Measurements from ENCODE around the gene MYO5C.
"Not testable (repeated sequence)": the region's sequence is repeated elsewhere in the genome, so short reads cannot be mapped to it uniquely, and the experiment has no call there.

The MYO5C gene

GRCh38 chr15:52184721-52185120, 110.9 kb downstream of the MYO5C start:
- FAIRE-seq: no peak
- DNase-seq (ENCODE audit: extremely low spot score, insufficient read length, low read depth): no peak

GRCh38 chr15:52183562-52184173, 111.9 kb downstream of the MYO5C start:
- peak; percentile 24 for FAIRE-seq
- no peak for DNase-seq (ENCODE audit: extremely low spot score, insufficient read length, low read depth)

DNA sequence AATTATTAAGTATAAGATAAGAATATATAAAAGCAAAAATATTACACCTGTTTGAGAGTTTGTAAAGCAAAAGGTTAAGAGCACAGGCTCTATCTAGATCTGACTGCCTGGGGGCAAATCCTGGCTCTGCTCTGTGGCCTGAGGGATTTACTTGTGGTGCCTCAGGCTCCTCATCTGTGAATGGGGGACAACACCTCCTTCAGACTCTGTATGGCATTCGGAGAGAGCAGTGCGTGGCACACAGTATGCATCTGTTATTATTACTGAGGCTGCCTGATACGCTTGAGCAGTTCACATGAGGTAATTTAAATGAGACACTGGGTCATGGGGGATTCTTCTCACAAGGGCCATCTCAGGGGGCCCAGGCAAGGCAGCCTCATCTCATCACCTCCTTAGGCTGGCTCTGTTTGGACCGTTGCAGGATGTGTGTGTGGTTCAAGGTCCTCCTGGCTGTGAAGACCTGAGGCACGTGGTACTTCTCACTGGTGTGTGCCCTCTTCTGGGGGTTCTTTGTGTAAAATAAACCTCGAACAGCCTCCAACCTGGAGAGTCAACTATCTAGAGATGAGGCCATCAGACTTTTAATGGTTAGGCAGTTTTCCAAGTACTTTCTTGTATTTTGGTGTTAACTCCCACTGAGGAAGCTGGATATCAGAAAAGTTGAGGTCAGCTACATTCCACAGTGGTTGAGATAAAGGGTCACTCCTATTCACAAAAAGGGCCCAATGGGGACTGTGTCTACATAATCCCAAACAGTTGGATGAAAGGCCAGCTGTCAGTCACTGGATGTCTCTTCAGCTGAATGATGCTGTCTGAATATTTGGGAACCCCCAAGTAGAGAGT, 113.4 kb downstream of the MYO5C start:
- FAIRE-seq (no peak), DNase-seq (ENCODE audit: extremely low spot score, insufficient read length, low read depth) (no peak)

DNA sequence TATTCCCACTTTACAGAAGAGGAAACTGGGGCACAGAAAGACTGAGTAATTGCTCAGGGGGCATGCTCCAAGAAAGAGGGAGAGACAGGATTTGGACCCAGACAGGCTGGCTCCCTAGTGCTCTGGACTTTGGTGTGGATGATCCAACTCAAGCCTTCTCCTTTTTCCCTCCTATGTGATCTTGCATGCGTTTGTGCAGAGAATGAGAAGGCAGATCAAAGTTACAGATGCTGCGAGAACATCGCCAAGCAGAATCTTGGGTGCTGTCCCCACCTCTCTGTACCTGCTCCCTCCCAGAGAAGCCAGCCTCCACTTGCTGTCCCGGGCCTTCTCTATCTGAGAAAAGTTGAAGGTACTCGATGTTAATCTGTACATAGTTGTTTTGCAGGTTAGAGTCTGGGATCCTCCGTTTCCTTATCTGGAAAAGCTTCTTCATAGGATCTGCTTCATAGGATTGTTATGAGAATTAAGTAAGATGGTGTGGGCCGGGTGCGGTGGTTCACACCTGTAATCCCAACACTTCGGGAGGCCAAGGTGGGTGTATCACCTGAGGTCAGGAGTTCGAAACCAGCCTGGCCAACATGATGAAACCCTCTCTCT, 114.7 kb downstream of the MYO5C start:
- DNase-seq (ENCODE audit: extremely low spot score, insufficient read length, low read depth) (no peak), FAIRE-seq (no peak)

DNA sequence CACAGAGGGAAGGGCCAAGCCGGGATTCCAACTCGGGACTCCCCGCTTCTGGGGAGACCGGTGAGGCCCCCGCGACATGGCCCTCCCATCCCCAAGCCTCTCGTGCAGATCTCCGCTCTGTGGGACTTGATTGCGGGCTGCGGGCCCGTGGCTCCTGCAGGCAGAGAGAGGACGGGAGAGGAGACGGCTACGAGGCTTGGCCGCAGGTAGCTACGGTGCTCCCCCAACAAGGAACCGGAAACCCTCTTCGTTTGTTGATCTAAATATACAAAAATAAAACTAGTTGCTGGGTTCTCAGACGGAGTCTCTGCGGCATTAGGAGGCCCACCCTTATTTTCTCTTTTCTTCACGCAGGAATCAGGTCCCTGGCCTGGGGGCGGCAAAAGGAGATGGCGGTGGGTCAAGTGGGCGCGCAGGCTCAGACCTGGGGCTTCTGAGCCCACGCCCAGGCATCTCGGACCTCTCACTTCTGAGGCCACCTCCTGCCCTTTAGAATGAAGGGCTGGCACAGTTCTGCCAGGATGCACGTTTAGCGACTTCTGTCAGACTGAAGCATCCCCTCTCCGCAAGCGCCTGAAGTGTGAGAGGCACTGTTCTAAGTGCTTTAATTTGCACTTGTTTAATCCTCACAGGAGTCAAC, 115.3 kb downstream of the MYO5C start:
- DNase-seq (ENCODE audit: extremely low spot score, insufficient read length, low read depth) (peak; percentile 18), FAIRE-seq (peak; percentile 21)

- peak; percentile 89 for FAIRE-seq
- DNase-seq (ENCODE audit: extremely low spot score, insufficient read length, low read depth): peak; percentile 85
Observed at GRCh38 chr15:52179278-52180195, 116.1 kb downstream of the MYO5C start.

DNA sequence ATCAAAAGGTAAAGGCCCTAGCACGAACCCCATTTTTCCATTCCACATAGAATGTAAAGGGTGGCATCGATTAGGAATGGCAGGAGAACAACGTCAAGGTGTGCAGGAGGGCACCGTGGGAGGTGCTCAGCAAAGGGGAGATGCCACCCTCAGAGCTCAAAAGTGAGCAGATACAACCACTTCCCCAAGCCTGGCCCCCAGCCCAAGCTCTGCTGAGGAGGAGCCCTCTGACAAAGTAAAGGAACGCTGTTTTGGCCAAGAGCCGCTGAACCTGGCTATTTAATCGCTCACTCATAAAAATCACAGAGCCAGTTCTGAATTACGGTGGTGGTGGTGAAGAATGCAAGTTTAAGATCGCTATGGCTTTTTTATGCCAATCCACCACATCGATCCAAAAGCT, 116.8 kb downstream of the MYO5C start:
- no peak for FAIRE-seq
- DNase-seq (ENCODE audit: extremely low spot score, insufficient read length, low read depth): no peak

DNA sequence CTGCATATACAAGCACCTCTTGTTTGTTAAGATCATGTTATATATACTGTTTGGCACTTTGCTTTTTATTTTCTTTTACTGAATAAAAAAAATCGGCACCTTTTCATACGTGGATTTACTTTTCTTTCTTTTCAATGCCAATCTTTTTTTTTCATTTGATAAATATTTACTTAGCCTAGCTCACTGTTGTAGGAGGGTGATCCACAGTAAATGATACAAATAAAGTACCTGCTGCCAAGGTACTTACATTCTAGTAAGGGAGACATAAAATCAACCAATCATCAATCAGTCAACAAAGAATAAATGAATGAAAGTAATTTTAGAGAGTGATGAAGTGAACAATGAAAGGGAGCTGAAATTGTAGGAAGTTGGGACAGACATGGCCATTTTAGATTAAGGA, 122.7 kb downstream of the MYO5C start:
- FAIRE-seq (no peak), DNase-seq (ENCODE audit: extremely low spot score, insufficient read length, low read depth) (no peak)

DNA sequence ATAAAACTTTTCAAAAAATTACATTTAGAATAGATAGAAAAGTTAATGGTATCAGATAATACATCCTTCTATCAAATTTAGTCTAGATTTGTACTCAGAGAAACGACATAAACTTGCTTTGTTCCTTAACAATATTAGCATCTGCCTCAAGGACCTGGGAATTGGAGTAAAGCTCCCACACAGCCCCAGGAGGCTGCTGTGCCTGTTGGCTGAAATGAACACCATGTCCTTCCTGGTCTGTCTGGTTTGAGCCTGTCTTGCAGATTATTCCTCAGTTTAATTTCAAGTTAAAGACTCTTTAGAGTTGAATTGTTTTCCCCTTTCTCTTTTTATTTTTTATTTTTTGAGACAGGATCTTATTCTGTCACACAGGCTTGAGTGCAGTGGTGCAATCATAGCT, 123.8 kb downstream of the MYO5C start:
- FAIRE-seq: no peak
- DNase-seq (ENCODE audit: extremely low spot score, insufficient read length, low read depth): no peak

DNA sequence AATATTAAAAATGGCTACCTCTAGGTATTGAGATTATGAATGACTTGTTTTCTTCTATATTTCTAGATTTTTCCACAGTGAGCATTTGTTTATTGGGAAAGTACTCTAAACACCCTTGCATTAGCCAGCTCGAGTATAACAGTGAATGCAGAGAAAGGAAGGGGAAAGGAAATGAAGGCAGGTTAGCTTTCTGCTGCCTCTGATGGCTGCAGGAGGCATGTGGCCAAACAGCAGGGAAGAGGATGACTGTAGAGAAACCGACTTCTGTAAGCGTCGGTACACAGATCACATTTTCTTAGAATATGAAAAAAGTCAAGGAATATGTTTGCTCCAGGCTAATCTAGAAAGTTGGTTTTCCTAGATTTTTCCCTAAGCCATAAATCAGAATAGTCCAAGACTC, 124.2 kb downstream of the MYO5C start:
- no peak for FAIRE-seq
- no peak for DNase-seq (ENCODE audit: extremely low spot score, insufficient read length, low read depth)

DNA sequence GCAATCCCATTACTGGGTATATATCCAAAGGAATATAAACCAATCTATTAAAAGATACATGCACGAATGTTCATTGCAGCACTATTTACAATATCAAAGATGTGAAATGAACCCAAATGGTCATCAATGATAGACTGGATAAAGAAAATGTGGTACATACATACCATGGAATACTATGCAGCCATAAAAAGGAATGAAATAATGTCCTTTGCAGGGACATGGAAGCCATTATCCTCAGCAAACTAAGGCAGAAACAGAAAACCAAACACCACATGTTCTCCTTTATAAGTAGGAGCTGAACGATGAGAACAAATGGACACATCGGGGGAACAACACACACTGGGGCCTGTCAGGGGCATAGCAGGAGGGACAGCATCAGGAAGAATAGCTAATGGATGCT, 125.4 kb downstream of the MYO5C start:
- not testable (repeated sequence) for DNase-seq (ENCODE audit: extremely low spot score, insufficient read length, low read depth); FAIRE-seq

DNA sequence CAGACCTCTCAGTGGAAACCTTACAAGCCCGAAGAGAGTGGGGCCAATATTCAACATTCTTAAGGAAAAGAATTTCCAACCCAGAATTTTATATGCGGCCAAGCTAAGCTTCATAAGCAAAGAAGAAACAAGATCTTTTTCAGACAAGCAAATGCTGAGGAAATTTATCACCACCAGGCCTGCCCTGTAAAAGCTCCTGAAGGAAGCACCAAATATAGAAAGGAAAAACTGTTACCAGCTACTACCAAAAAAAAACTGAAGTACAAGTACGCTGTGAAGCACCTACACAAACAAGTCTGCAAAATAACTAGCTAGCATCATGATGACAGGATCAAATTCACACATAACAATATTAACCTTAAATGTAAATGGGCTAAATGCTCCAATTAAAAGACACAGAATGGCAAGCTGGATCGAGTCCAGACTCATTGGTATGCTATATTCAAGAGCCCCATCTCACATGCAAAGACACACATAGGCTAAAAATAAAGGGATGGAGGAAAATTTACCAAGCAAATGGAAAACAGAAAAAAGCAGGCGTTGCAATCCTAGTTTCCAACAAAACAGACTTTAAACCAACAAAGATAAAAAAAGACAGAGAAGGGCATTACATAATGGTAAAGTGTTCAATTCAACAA, 130.0 kb downstream of the MYO5C start:
- FAIRE-seq; DNase-seq (ENCODE audit: extremely low spot score, insufficient read length, low read depth): not testable (repeated sequence)

- FAIRE-seq (no peak), DNase-seq (ENCODE audit: extremely low spot score, insufficient read length, low read depth) (no peak)
Observed at GRCh38 chr15:52164631-52165265, 130.9 kb downstream of the MYO5C start.

GRCh38 chr15:52163321-52164190, 132.0 kb downstream of the MYO5C start:
- FAIRE-seq (no peak), DNase-seq (ENCODE audit: extremely low spot score, insufficient read length, low read depth) (no peak)

GRCh38 chr15:52162876-52163275, 132.7 kb downstream of the MYO5C start:
- FAIRE-seq: no peak
- no peak for DNase-seq (ENCODE audit: extremely low spot score, insufficient read length, low read depth)

GRCh38 chr15:52162260-52162659, 133.3 kb downstream of the MYO5C start:
- no peak for FAIRE-seq
- no peak for DNase-seq (ENCODE audit: extremely low spot score, insufficient read length, low read depth)

- DNase-seq (ENCODE audit: extremely low spot score, insufficient read length, low read depth) (no peak), FAIRE-seq (no peak)
Observed at GRCh38 chr15:52161406-52161966, 134.1 kb downstream of the MYO5C start.

- FAIRE-seq: no peak
- no peak for DNase-seq (ENCODE audit: extremely low spot score, insufficient read length, low read depth)
Observed at GRCh38 chr15:52159645-52160044, 136.0 kb downstream of the MYO5C start.

Measured in GM18507 (cell line).